Fibroblast of lung (primary cell): ENCODE results near the gene COL4A5.

Source experiments
- CTCF ChIP-seq, 2 donors: IDR thresholded peaks in 1 of 2; conservative IDR thresholded peaks in 1 of 2; 1 replicate in 1 of 2; 2 replicates in 1 of 2; pipeline ENCODE4 v1.5.1; 2011 to 2012; ENCODE audit warnings: low read length in 2 of 2, control low read depth in 1 of 2, inconsistent platforms in 1 of 2, low read depth in 1 of 2, mild to moderate bottlenecking in 1 of 2
- EZH2 ChIP-seq: IDR thresholded peaks from 2 replicates; pipeline ENCODE4 v1.5.1; 2012; ENCODE audit warnings: low read length, control low read depth, mild to moderate bottlenecking; ENCODE audit errors: missing control alignments

- TF ChIP-seq CTCF (conservative IDR thresholded peaks at IDR 0.05 in 1 of 2, IDR thresholded peaks at IDR 0.05 in 1 of 2; ENCODE audit: low read depth in 1 of 2, low read length in 2 of 2) (peak in 1 of 2 donors; percentile 27), EZH2 (no peak)
Measured at GRCh38 chrX:108584617-108585211, 145.1 kb downstream of the COL4A5 start.
